ENCODE results near the gene RTP5. TPM values are rescaled to one million over a fixed set of nuclear protein-coding genes. Genes with fewer than 3 reads are reported as not detected.

RTP5 gene
- total RNA-seq, 1 experiment from 2014 or later: not detected

DNA sequence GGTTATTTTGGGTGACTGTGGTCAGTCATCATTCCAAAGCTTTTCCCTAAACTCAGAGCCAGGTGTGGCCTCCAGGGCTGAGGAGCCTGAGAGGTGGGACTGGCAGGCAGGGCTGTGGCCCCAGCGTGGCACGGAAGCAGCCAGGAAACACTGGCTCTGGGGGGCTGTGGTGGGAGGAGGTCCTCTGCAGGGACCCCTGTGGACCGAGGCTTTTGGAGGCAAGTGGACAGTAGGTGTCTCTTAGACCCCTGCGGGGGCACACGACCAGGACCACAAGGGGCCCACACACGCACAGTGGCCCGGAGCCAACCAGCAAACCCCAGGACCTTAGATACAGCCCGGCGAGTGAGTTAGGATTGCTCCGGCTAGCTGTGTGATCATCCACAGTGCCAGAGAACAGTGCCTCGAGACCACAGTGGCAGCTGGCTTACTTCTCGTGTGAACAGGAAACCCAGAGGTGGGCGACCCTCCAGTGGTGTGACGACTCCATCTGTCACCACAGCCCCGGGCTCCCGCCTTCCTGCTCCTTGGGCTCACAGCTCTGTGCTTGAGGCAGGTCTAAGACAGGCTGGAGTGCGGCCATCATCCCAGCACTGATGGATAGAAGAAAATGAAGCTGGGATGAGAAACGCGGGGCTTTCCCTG is 1.6 kb upstream of the RTP5 start:
- no peaks in the 10 kb centered on the region for H3K23me2 ChIP-seq (ENCODE audit: insufficient read length, low read depth, low read length, poor library complexity, severe bottlenecking)
- no peak overlapping the region for H4K91ac ChIP-seq (ENCODE audit: insufficient read length, low read depth, low read length)
- H3K9ac ChIP-seq (ENCODE audit: extremely low read depth, insufficient read length, low read length): no peak overlapping the region
- H3K23ac ChIP-seq (ENCODE audit: insufficient read length, low read depth, low read length): no peak overlapping the region
- Mint-ChIP-seq H3K4me1 (peaks cover 0 to 21% of the 10 kb centered on the region in 2 experiments; a peak in 2 of 4 replicates), H3K4me3 (no peak overlapping the region), H3K36me3 (ENCODE audit: insufficient read depth in 1 of 3, low read depth in 3 of 3) (peaks cover 0 to 6% (median 0%) of the 10 kb centered on the region in 3 experiments; a peak in 2 of 7 replicates), H3K9me3 (peaks cover 14 to 20% of the 10 kb centered on the region in 2 experiments), H3K27me3 (ENCODE audit: low read depth) (peaks cover 17% of the 10 kb centered on the region), H3K27ac (no peak overlapping the region; a peak in 1 of 7 replicates)
- no peak overlapping the region for H2BK120ac ChIP-seq (ENCODE audit: low read depth, low read length, poor library complexity, severe bottlenecking)
- H3K27ac ChIP-seq (ENCODE audit: insufficient read length, low read depth, low read length): no peak overlapping the region
- no peak overlapping the region for H3T11ph ChIP-seq (ENCODE audit: low read length)
- no peak overlapping the region for H3K4ac ChIP-seq (ENCODE audit: low read depth, low read length)
- H3K18ac ChIP-seq (ENCODE audit: insufficient read length, low read depth, low read length): no peak overlapping the region
- no peak overlapping the region for H2AK5ac ChIP-seq (ENCODE audit: insufficient read length, low read length)
- peaks cover 8% of the 10 kb centered on the region for H4K20me1 ChIP-seq (ENCODE audit: control insufficient read depth, insufficient read depth, insufficient read length)
- H2BK12ac ChIP-seq (ENCODE audit: insufficient read length, low read depth, low read length): no peak overlapping the region
- DNase-seq: no peak
- H4K8ac ChIP-seq (replicated peaks; ENCODE audit: insufficient read length, low read depth, low read length): no peak overlapping the region
- no peak overlapping the region; the same call in 1 of the 2 replicates for H3K14ac ChIP-seq (ENCODE audit: insufficient read depth, low read length)
- WGBS (ENCODE audit: extremely low coverage, insufficient read length, low lambda C conversion rate): no CpG with 5 or more reads among the region's 19 CpGs
- no peaks in the 10 kb centered on the region for H3K79me1 ChIP-seq (ENCODE audit: insufficient read depth, low read depth, low read length, poor library complexity, severe bottlenecking)
- H2AFZ ChIP-seq (ENCODE audit: low read length): no peak overlapping the region
- no peak for TF ChIP-seq CTCF (conservative IDR thresholded peaks at IDR 0.05)
- no peaks in the 10 kb centered on the region for H3K4me1 ChIP-seq (ENCODE audit: insufficient read depth, low read length)
- no peak overlapping the region for H3K56ac ChIP-seq (ENCODE audit: insufficient read length, low read depth, low read length)
- no peak overlapping the region for H2BK20ac ChIP-seq (ENCODE audit: low read depth, low read length, poor library complexity, severe bottlenecking)
- H3K9me3 ChIP-seq (ENCODE audit: control insufficient read depth, low read depth, low read length): no peaks in the 10 kb centered on the region
- H3K4me2 ChIP-seq (ENCODE audit: insufficient read depth, insufficient read length, low read length): no peak overlapping the region
- H2BK15ac ChIP-seq (ENCODE audit: low read depth, low read length): no peak overlapping the region
- no peaks in the 10 kb centered on the region; the same call in 1 of the 2 replicates for H3K27me3 ChIP-seq (ENCODE audit: insufficient read depth, low read length)
- no peak overlapping the region for H4K5ac ChIP-seq (ENCODE audit: insufficient read length, low read depth, low read length)
- no peaks in the 10 kb centered on the region for H3K79me2 ChIP-seq (ENCODE audit: insufficient read depth, low read length)
- no peak overlapping the region for H2BK5ac ChIP-seq (ENCODE audit: insufficient read length, low read length)

Measured in H9 (cell line).